ENCODE measurements around the gene MAP3K13. TPM values are rescaled to one million over a fixed set of nuclear protein-coding genes. Genes with fewer than 3 reads are reported as not detected.

MAP3K13 gene
- total and polyA plus RNA-seq, 2 of the 13 experiments (the other 11 are each of a cell fraction or from before 2014, with no cell fraction given), result 24.2 to 26.5 TPM

- TF ChIP-seq EEA1 (CRISPR knock-in tag; IDR thresholded peaks at IDR 0.05; ENCODE audit: borderline replicate concordance) (peak; percentile 86; the same call in 1 of the 2 replicates), ZFY (CRISPR knock-in tag; IDR thresholded peaks at IDR 0.05) (peak; percentile 94), ZNF703 (CRISPR knock-in tag; IDR thresholded peaks at IDR 0.05; ENCODE audit: borderline replicate concordance) (peak; percentile 58; the same call in 1 of the 2 replicates), PRDM15 (CRISPR knock-in tag; IDR thresholded peaks at IDR 0.05) (no peak), ZNF562 (CRISPR knock-in tag; IDR thresholded peaks at IDR 0.05; ENCODE audit: borderline replicate concordance) (no peak), ZXDC (CRISPR knock-in tag; IDR thresholded peaks at IDR 0.05) (no peak), REL (CRISPR knock-in tag; conservative IDR thresholded peaks at IDR 0.05) (peak; percentile 80; the same call in 1 of the 2 replicates), ZNF12 (CRISPR knock-in tag; IDR thresholded peaks at IDR 0.05) (peak; percentile 21; the same call in 1 of the 2 replicates), TCF7 (IDR thresholded peaks at IDR 0.05; ENCODE audit: low read depth) (no peak), ZC3H13 (CRISPR knock-in tag; IDR thresholded peaks at IDR 0.05) (peak; percentile 89; the same call in 1 of the 2 replicates), ZMAT3 (CRISPR knock-in tag; conservative IDR thresholded peaks at IDR 0.05) (peak; percentile 48; the same call in 1 of the 2 replicates)
- TF ChIP-seq, protein P1, sequence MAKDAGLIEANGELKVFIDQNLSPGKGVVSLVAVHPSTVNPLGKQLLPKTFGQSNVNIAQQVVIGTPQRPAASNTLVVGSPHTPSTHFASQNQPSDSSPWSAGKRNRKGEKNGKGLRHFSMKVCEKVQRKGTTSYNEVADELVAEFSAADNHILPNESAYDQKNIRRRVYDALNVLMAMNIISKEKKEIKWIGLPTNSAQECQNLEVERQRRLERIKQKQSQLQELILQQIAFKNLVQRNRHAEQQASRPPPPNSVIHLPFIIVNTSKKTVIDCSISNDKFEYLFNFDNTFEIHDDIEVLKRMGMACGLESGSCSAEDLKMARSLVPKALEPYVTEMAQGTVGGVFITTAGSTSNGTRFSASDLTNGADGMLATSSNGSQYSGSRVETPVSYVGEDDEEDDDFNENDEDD (CRISPR knock-in tag; IDR thresholded peaks at IDR 0.05; ENCODE audit: borderline replicate concordance), result peak; percentile 58; the same call in 1 of the 2 replicates
- TF ChIP-seq, protein P2, sequence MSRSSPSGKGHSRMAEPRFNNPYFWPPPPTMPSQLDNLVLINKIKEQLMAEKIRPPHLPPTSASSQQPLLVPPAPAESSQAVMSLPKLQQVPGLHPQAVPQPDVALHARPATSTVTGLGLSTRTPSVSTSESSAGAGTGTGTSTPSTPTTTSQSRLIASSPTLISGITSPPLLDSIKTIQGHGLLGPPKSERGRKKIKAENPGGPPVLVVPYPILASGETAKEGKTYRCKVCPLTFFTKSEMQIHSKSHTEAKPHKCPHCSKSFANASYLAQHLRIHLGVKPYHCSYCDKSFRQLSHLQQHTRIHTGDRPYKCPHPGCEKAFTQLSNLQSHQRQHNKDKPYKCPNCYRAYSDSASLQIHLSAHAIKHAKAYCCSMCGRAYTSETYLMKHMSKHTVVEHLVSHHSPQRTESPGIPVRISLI (CRISPR knock-in tag; IDR thresholded peaks at IDR 0.05; ENCODE audit: borderline replicate concordance), result peak; percentile 18; the same call in 1 of the 2 replicates
- TF ChIP-seq, protein P3, sequence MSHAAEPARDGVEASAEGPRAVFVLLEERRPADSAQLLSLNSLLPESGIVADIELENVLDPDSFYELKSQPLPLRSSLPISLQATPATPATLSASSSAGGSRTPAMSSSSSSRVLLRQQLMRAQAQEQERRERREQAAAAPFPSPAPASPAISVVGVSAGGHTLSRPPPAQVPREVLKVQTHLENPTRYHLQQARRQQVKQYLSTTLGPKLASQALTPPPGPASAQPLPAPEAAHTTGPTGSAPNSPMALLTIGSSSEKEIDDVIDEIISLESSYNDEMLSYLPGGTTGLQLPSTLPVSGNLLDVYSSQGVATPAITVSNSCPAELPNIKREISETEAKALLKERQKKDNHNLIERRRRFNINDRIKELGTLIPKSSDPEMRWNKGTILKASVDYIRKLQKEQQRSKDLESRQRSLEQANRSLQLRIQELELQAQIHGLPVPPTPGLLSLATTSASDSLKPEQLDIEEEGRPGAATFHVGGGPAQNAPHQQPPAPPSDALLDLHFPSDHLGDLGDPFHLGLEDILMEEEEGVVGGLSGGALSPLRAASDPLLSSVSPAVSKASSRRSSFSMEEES (CRISPR knock-in tag; IDR thresholded peaks at IDR 0.05), result no peak
Measured at GRCh38 chr3:185498503-185499396, 135.8 kb downstream of the MAP3K13 start, which contains the start of gene TMEM41A (continued).

Data from HepG2 (cell line).